Gastrocnemius medialis (tissue), 4 donors: Measurements from ENCODE around the gene HSPA6. TPM values are rescaled to one million over a fixed set of nuclear protein-coding genes. Genes with fewer than 3 reads are reported as not detected.
"Not testable (repeated sequence)": the region's sequence is repeated elsewhere in the genome, so short reads cannot be mapped to it uniquely, and the experiment has no call there.

Experiments
- ATAC-seq, 2 donors: fragments of 150-250 bp; one replicate each; pipeline ENCODE4 v1.9.1; 2016
- DNase-seq, 2 donors: peaks; one replicate each; pipeline ENCODE4 v3.0.0-alpha.2; 2019
- H3K27ac ChIP-seq, 4 donors: fragments of 200-600 bp; sonication (generic); 1 replicate in 1 of 4; 2 replicates in 3 of 4; pipeline ENCODE4 v1.5.1; 2016 to 2018; ENCODE audit warnings: mild to moderate bottlenecking in 2 of 4, moderate library complexity in 1 of 4
- H3K27me3 ChIP-seq, 3 donors: fragments of 200-600 bp; sonication (generic) in 2 of 3; 1 replicate in 1 of 3; 2 replicates in 2 of 3; pipeline versions ENCODE4 v1.5.1 to v1.6.0; 2016 to 2019; ENCODE audit warnings: mild to moderate bottlenecking in 1 of 3, moderate library complexity in 1 of 3
- H3K36me3 ChIP-seq, 2 donors: fragments of 200-600 bp; sonication (generic) in 1 of 2; one replicate each; pipeline ENCODE4 v1.5.1; 2017 to 2018
- H3K4me1 ChIP-seq, 2 donors: fragments of 200-600 bp; sonication (generic) in 1 of 2; one replicate each; pipeline ENCODE4 v1.5.1; 2016 to 2017; ENCODE audit warnings: mild to moderate bottlenecking in 2 of 2
- H3K4me3 ChIP-seq, 4 donors: fragments of 200-600 bp; sonication (generic) in 3 of 4; 1 replicate in 1 of 4; 2 replicates in 3 of 4; pipeline ENCODE4 v1.5.1; 2016 to 2019; ENCODE audit warnings: mild to moderate bottlenecking in 2 of 4
- H3K9me3 ChIP-seq, 3 donors: fragments of 200-600 bp; sonication (generic) in 2 of 3; 1 replicate in 1 of 3; 2 replicates in 2 of 3; pipeline ENCODE4 v1.5.1; 2016 to 2019
- CTCF ChIP-seq, 5 experiments: fragments of 450-650 bp in 3 of 5; fragments of 200-600 bp in 2 of 5; sonication (generic) in 2 of 5; IDR thresholded peaks in 4 of 5; conservative IDR thresholded peaks in 1 of 5; 1 replicate in 4 of 5; 2 replicates in 1 of 5; pipeline ENCODE4 v1.5.1; 2016 to 2019; ENCODE audit warnings: antibody characterized with exemption in 5 of 5, mild to moderate bottlenecking in 3 of 5, moderate library complexity in 3 of 5
- POLR2A ChIP-seq, 2 donors: fragments of 450-650 bp; IDR thresholded peaks; one replicate each; pipeline ENCODE4 v1.6.1; 2017; ENCODE audit warnings: antibody characterized with exemption in 2 of 2, mild to moderate bottlenecking in 2 of 2, moderate library complexity in 2 of 2
- in situ Hi-C, 4 donors: fragments of 200-750 bp; cut with MboI; loops; one replicate each; pipeline versions ENCODE4 v1.15.0 to v1.8.0; 2017; ENCODE audit warnings: low sequenced_read_pairs in 4 of 4
- intact Hi-C: fragments of 100-400 bp; cut with DNase I; formaldehyde crosslinking; loops from one replicate; pipeline ENCODE4 v1.15.1; 2023; ENCODE audit warnings: low total_unique reads
- total RNA-seq, 4 donors: library from RNA; depleted of rRNA; stranded (reverse); fragments of >200 nt; gene quantifications; one replicate each; pipeline versions ENCODE4 v1.1.0 to v1.2.3, GENCODE V29; 2016

The HSPA6 gene
- total RNA-seq, 4 donors from 2014 or later, result 0.25 to 0.60 TPM; not detected in 2

GRCh38 chr1:161530671-161531641 lies 6.6 kb downstream of the HSPA6 start:
- intact Hi-C loops, H3K4me1 ChIP-seq, H3K9me3 ChIP-seq, H3K36me3 ChIP-seq, in situ Hi-C loops, H3K27me3 ChIP-seq: not testable (repeated sequence)
- peak overlapping the region; percentile 64 to 84 (median 72) for H3K4me3 ChIP-seq
- ATAC-seq (peak; percentile 83 to 86), DNase-seq (peak; percentile 54 to 55)
- H3K27ac ChIP-seq, result peak overlapping the region; percentile 71 to 80 (median 76)
- peak in 1 of 2 donors; percentile 39 for TF ChIP-seq POLR2A (IDR thresholded peaks at IDR 0.05)

GRCh38 chr1:161531986-161532643 lies 7.8 kb downstream of the HSPA6 start:
- ATAC-seq (no peak), DNase-seq (no peak)
- H3K4me1 ChIP-seq, result peaks cover 0 to 6% of the 10 kb centered on the region in 2 donors
- in situ Hi-C loops (no loop called here), intact Hi-C loops (no loop called here)
- TF ChIP-seq POLR2A (IDR thresholded peaks at IDR 0.05), result no peak
- no peak for TF ChIP-seq CTCF (IDR thresholded peaks at IDR 0.05 in 4 of 5, conservative IDR thresholded peaks at IDR 0.05 in 1 of 5)
- H3K36me3 ChIP-seq, result no peaks in the 10 kb centered on the region
- no peaks in the 10 kb centered on the region for H3K9me3 ChIP-seq
- peaks cover 0 to 3% (median 0%) of the 10 kb centered on the region in 3 donors for H3K27me3 ChIP-seq
- H3K4me3 ChIP-seq, result no peak overlapping the region
- peak overlapping the region in 2 of 4 donors; percentile 20 to 45 for H3K27ac ChIP-seq

- H3K4me1 ChIP-seq, H3K9me3 ChIP-seq, H3K27me3 ChIP-seq, in situ Hi-C loops, H3K36me3 ChIP-seq, intact Hi-C loops, DNase-seq, H3K4me3 ChIP-seq: not testable (repeated sequence)
- H3K27ac ChIP-seq, result peak overlapping the region in 2 of 4 donors; percentile 20 to 45
- peak in 1 of 2 donors; percentile 20 for ATAC-seq
Observed at GRCh38 chr1:161532644-161533567, 8.6 kb downstream of the HSPA6 start.

GRCh38 chr1:161537068-161537669 lies 12.8 kb downstream of the HSPA6 start:
- H3K27ac ChIP-seq, H3K36me3 ChIP-seq, H3K9me3 ChIP-seq, intact Hi-C loops, ATAC-seq, H3K4me3 ChIP-seq, DNase-seq, H3K4me1 ChIP-seq, in situ Hi-C loops: not testable (repeated sequence)
- peaks cover 3 to 14% (median 10%) of the 10 kb centered on the region in 3 donors for H3K27me3 ChIP-seq

- H3K9me3 ChIP-seq, H3K36me3 ChIP-seq, H3K4me1 ChIP-seq, in situ Hi-C loops, H3K27ac ChIP-seq, ATAC-seq, intact Hi-C loops, H3K4me3 ChIP-seq, DNase-seq: not testable (repeated sequence)
- peaks cover 3 to 14% (median 10%) of the 10 kb centered on the region in 3 donors for H3K27me3 ChIP-seq
Observed at GRCh38 chr1:161538925-161539479, 14.7 kb downstream of the HSPA6 start.

GRCh38 chr1:161539731-161540569 lies 15.6 kb downstream of the HSPA6 start:
- in situ Hi-C loops, intact Hi-C loops, H3K27ac ChIP-seq, H3K4me1 ChIP-seq, H3K36me3 ChIP-seq, H3K9me3 ChIP-seq: not testable (repeated sequence)
- peak in 1 of 2 donors; percentile 15 for DNase-seq
- ATAC-seq, result peak in 1 of 2 donors; percentile 21
- Histone ChIP-seq H3K4me3 (peak overlapping the region; percentile 40 to 48 (median 44)), H3K27me3 (peaks cover 3 to 14% (median 10%) of the 10 kb centered on the region in 3 donors)

- H3K4me1 ChIP-seq, in situ Hi-C loops, H3K27ac ChIP-seq, H3K36me3 ChIP-seq, DNase-seq, intact Hi-C loops, H3K9me3 ChIP-seq: not testable (repeated sequence)
- peak in 1 of 2 donors; percentile 21 for ATAC-seq
- Histone ChIP-seq H3K27me3 (peaks cover 3 to 14% (median 10%) of the 10 kb centered on the region in 3 donors), H3K4me3 (peak overlapping the region in 2 of 4 donors; percentile 42 to 48)
Observed at GRCh38 chr1:161540570-161540960, 16.2 kb downstream of the HSPA6 start.

GRCh38 chr1:161542091-161542559 lies 17.8 kb downstream of the HSPA6 start:
- intact Hi-C loops, H3K27ac ChIP-seq, ATAC-seq, in situ Hi-C loops, H3K9me3 ChIP-seq, DNase-seq, H3K36me3 ChIP-seq, H3K4me1 ChIP-seq, H3K4me3 ChIP-seq: not testable (repeated sequence)
- peaks cover 3 to 14% (median 10%) of the 10 kb centered on the region in 3 donors for H3K27me3 ChIP-seq
